Measurements from ENCODE around the gene MTHFD2L.
"Not testable (repeated sequence)": the region's sequence is repeated elsewhere in the genome, so short reads cannot be mapped to it uniquely, and the experiment has no call there.

MTHFD2L gene

DNA sequence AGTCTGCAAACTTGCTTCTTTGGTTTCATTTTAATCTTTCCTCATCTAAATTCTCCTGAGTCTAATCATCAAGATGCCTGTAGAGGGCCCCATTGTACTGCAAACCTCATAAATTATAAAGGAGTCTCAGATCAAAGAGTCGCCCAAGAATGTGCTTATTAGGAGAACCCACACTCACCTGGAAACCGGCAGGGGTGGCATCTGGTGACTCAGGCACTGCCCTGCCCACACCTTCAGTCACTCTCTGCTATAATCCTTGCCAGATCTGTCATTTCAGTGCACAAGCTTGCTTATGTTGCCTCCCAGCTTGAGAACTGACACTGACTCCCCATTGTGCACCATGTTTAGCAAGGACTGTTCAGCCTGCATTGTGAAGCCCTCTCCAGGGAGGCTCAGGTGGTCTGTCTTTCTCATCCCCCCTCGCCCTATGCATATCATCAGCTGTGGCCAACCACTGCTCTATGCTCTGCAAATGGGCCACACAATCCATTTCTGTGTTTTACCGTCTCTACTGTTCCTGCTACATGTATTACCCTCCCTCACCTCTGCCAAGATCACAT, 162.7 kb downstream of the MTHFD2L start:
- Histone ChIP-seq H3K27ac (no peak overlapping the region), H3K4me3 (no peak overlapping the region)

DNA sequence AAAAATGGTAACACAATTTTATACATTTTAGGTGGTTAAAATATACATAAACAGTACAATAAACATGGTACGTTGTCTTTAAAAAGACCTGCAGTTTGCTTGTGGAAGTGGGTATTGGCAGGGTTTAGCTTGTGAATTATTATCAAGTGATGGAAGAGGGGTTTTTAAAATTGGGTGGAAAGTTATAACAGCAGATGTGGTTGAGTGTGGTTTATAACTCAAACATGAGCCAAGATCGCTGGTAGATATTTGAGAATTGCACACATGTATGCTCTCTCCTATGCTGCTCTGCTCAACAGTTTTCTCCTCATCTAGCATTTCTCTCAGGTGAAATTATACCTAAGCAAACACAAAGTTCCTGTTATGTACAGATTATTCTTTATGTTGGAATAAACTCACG, 164.4 kb downstream of the MTHFD2L start:
- Histone ChIP-seq H3K27ac (no peak overlapping the region), H3K4me3 (no peak overlapping the region)

DNA sequence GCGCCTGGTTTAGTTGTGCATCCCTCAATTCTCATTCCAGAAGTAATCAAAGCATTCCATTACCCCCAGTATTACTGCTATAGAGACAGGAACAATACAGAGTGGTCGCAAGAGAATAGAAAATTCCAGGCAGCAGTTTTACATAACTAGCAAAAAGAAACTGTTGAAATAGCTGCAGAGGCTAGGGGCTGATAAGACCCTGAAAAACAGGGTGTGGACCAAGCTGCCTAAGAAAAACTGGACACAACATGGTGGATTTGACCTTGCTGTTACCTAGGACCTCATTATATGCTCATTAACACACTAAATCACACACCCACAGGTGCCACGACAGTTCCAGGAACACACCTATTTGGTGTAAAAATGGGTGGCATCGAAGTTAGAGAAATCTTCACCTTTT, 165.7 kb downstream of the MTHFD2L start:
- Histone ChIP-seq H3K27ac (no peak overlapping the region), H3K4me3 (no peak overlapping the region)

DNA sequence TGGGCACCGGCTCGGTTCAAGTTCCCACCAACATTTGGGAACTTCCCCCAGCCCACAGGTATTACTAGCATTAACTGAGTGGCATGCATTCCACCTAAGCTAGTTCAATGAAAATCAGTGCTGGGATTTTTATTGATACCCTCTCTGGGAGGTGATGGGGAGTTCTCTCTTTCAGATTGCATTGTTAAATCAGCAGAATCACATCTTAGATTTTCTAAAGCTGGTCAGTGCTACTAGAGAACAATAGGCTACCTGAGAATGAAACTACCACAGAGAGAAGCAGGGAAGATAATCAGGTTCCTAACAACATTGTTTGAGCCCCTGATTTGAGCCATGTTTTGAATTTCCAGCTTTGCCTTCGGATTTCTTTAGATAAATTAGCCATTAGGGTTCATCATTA, 166.3 kb downstream of the MTHFD2L start:
- Histone ChIP-seq H3K27ac (no peak overlapping the region), H3K4me3 (no peak overlapping the region)

DNA sequence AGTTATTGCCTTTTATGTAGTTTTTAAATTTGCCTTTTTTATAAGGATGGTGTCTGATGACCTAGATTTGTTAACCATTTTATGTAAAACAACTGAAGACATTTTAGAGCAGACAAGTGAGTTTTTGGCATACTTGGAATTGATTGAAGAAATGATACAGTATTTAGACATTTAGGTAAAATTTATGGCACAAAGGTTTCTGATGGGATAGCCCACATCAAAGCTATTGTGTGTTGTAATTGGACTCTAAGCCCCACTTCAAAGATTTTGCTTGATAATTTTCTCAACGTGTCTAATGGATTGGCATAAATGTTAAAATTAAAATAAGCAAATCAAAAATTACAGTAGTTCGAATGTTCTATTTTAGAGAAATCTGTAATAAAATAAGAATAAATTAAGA, 168.0 kb downstream of the MTHFD2L start:
- no peak overlapping the region for H3K4me3 ChIP-seq
- no peak overlapping the region for H3K27ac ChIP-seq

DNA sequence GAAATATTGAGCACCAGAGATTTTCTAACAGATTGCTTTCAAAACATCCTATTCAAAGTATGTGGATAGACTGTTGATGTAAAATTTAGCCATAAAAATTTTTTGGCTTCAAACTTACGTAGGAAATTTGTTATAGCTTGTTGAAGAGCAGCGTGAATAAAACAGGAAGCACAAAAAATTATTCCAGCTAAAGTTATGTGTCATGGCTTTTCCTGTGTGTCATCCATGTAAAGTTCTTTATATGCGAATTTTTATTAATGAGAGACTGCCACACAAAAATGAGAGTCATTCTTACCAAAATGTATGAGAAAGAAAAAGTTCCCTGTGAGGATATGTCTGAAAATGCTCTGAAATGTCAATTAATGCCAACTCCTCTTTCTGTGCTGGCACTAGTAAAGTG, 169.8 kb downstream of the MTHFD2L start:
- no peak overlapping the region for H3K27ac ChIP-seq
- H3K4me3 ChIP-seq = no peak overlapping the region

- H3K27ac ChIP-seq = no peak overlapping the region
- H3K4me3 ChIP-seq = no peak overlapping the region
Measured at GRCh38 chr4:74328501-74328900, 170.6 kb downstream of the MTHFD2L start.

GRCh38 chr4:74329307-74329706, 171.4 kb downstream of the MTHFD2L start:
- no peak overlapping the region for H3K4me3 ChIP-seq
- no peak overlapping the region for H3K27ac ChIP-seq

DNA sequence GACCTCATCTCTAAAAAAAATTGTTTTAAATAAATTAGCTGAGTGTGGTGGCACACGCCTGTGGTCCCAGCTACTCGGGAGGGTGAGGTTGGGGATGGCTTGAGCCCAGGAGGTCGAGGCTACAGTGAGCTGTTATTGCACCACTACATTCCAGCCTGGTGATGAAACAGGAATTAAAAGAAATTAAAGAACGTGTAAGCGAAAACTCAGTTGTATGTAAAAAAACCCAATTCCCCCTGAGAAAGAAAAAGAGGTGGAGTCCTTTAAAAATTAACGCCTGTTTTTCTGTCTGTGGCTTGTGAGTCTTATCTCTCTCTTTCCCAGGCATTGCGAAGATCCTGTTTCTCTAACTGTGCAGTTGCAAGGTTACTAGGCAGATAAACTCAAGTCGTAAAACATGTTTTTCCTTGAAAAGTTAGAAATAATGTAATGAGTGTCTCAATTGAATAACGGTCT, 172.4 kb downstream of the MTHFD2L start:
- H3K4me3 ChIP-seq = no peak overlapping the region
- H3K27ac ChIP-seq = no peak overlapping the region

DNA sequence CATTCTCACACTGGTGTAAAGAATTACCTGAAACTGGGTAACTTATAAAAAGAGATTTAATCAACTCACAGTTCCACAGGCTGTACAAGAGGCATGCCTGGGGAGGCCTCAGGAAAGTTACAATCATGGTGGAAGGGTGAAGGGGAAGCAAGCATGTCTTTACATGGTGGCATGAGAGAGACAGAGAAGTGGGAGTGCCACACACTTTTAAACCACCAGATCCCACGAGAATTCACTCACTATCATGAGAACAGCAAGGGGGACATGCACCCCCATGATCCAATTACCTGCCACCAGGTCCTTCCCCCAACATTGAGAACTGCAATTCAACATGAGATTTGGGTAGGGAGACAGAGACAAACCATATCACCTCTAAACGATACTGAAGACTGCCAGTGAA, 173.3 kb downstream of the MTHFD2L start:
- no peak overlapping the region for H3K27ac ChIP-seq
- no peak overlapping the region for H3K4me3 ChIP-seq

DNA sequence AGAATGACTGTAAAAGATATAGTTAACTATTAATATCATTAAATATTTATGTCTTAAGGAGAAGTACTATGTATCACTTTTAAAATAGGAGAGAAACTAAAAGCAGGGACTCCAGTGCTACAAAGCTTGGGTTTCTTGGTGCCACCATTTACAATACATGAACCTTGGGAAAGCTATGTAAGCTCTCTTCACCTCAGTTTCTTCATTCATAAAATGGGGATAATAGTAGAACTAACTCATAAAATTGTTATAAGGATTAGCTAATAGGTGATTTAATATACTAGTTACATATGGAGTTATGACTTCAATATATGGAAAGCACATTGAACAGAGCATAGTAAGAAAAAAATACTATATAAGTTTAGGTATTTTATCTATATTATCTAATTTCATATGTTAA, 174.0 kb downstream of the MTHFD2L start:
- no peak overlapping the region for H3K27ac ChIP-seq
- H3K4me3 ChIP-seq = no peak overlapping the region

DNA sequence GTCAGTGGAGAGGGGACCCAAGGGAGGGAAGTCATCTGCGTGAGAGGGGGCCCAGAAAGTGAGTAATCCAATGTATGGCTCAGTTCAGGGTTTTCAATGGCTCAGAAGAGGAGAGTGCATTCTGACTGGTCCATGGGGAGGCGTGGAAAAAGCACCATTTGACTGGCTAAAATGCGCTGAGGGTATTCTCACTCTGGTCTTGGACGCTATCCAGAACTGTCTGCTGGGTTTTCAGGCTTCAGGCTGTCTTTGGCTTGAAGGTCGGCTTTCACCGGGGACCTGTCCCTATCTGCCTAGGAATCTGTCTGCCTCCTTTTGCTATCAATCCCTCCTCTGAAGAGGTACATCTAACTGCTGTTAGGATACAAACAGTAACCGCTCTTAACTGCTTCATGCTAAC, 176.7 kb downstream of the MTHFD2L start:
- no peak overlapping the region for H3K4me3 ChIP-seq

GRCh38 chr4:74335341-74336021, 177.6 kb downstream of the MTHFD2L start:
- no peak overlapping the region for H3K27ac ChIP-seq

More for the DNA sequence above, 176.7 kb downstream of the MTHFD2L start:
- H3K27ac ChIP-seq = no peak overlapping the region

DNA sequence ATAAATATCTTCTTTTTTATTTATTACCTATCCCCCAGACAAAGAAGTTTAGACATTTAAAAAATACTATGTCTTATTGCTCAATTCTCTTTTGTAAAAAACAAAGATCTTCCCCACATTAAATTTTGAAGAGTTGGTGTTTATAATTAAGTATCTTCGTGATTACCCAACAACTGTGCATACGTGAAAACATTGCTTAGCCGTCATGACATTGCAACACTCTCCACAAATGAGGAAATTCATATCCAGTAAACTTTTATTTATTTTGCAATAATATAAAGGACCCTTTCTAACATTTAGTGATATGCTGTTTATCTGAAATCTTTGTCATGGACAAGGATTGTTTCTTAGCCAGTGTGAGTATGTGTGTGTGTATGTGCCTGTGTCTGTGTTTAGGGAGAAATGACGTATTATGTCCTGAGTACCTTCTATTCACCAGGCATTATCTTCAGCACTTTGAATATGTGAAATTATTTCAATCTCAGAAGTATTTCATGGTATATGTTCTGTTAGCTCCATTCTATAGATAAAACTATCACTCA, 180.9 kb downstream of the MTHFD2L start:
- H3K27ac ChIP-seq = no peak overlapping the region
- no peak overlapping the region for H3K4me3 ChIP-seq

More at GRCh38 chr4:74335341-74336021, 177.6 kb downstream of the MTHFD2L start:
- no peak overlapping the region for H3K4me3 ChIP-seq

DNA sequence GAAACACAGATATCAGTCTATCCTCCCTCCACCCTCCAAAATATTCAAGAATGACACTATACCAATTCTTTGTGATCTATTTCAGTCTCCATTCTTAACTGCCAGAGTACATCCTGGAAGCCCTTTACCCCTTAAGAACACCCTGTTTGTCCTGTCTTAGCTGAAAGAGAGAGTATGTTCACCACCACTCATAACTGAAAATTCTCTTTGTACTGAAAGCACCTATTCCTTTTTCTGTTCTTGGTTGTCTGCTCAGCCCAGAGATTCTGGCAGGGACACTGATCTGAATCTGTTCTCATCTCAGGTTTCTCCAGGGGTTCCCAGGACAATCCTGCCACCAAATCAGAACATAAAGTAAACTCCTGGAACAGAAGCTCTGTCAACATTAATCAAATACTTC, 181.6 kb downstream of the MTHFD2L start:
- Histone ChIP-seq H3K4me3 (no peak overlapping the region), H3K27ac (no peak overlapping the region)

- not testable (repeated sequence) for H3K27ac ChIP-seq, H3K4me3 ChIP-seq
Measured at GRCh38 chr4:74340421-74340820, 182.5 kb downstream of the MTHFD2L start.

- no peak overlapping the region for H3K4me3 ChIP-seq
- H3K27ac ChIP-seq = no peak overlapping the region
Measured at GRCh38 chr4:74344031-74344430, 186.1 kb downstream of the MTHFD2L start.
